ENCODE measurements around the gene SNAPC4. TPM values are rescaled to one million over a fixed set of nuclear protein-coding genes. Genes with fewer than 3 reads are reported as not detected.

SNAPC4 gene
- total RNA-seq, 4 donors from 2014 or later = 2.4 to 10.4 (median 3.7) TPM

- TF ChIP-seq CTCF (IDR thresholded peaks at IDR 0.05; ENCODE audit: low read depth) = no peak
Measured at GRCh38 chr9:136403915-136404800, 4.2 kb upstream of the SNAPC4 start.

- TF ChIP-seq CTCF (IDR thresholded peaks at IDR 0.05; ENCODE audit: low read depth) = no peak
Measured at GRCh38 chr9:136403538-136403914, 3.6 kb upstream of the SNAPC4 start.

GRCh38 chr9:136402067-136402466 lies 2.1 kb upstream of the SNAPC4 start:
- no peak for TF ChIP-seq CTCF (IDR thresholded peaks at IDR 0.05; ENCODE audit: low read depth)

- TF ChIP-seq CTCF (IDR thresholded peaks at IDR 0.05; ENCODE audit: low read depth) = no peak
Measured at GRCh38 chr9:136401173-136401922, 1.4 kb upstream of the SNAPC4 start.

GRCh38 chr9:136399176-136400037 lies 563 bp downstream of the SNAPC4 start:
- TF ChIP-seq CTCF (IDR thresholded peaks at IDR 0.05; ENCODE audit: low read depth) = no peak

- TF ChIP-seq CTCF (IDR thresholded peaks at IDR 0.05; ENCODE audit: low read depth) = no peak
Measured at GRCh38 chr9:136398286-136398685, 1.7 kb downstream of the SNAPC4 start.

All from subcutaneous adipose tissue (tissue), 4 donors.